Stimulated activated CD8-positive, alpha-beta memory T cell treated with anti-CD3 and anti-CD28 coated beads, Interleukin-12 subunit alpha, Interleukin-12 subunit beta, amount 100 ng/mL, for 1 hour (primary cell): Measurements from ENCODE around the gene PLAAT1.

Experiments used
- DNase-seq: peaks from one replicate; pipeline ENCODE4 v3.0.0-alpha.2; 2020; ENCODE audit warnings: low read depth

Gene PLAAT1

DNA sequence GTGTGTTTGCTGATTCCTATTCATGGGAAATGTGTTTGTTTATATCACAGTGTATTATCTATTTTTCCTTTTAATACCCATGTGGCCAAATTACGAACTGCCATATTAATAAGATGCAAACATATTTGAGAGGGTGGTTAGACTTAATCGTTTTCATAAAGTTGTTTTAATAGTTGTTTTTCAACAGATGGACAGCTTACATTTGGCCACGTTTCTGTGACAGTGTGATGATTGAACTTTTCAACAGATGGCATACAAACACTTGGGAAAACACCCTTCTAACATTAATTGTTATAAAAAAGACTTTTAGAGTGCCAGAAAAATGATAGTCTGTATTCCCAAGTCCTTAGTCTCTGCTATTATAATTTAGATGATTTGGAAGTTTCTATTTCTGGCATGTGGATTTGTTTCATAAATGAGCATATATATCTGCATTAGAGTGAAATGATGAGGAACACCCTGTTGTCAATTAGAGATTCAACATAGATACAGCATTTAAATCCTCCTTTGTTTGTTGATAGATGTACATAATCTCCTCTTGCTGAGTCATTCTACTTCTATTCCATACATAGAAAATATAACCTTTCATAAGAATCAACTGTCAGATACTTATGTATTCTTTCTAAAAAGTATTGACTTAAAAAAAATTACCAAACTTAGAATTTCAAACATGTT, 13.1 kb downstream of the PLAAT1 start:
- no peak for DNase-seq

- no peak for DNase-seq
These were observed 20.9 kb downstream of the PLAAT1 start for GRCh38 chr3:193261970-193262369.

DNA sequence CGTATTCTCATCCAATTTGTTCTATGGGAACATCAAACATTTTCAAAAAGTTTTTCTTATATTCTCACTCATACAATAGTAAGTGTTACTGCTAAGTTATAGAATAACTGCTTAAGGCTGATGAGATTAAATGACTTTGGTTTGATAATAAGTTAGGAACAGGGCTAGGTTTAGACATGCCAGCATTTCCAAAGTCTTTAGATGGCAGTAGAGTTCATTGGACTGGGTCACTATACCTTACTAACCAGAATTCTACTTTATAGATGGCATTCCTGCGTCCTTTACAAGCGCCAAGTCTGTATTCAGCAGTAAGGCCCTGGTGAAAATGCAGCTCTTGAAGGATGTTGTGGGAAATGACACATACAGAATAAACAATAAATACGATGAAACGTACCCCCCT, 21.7 kb downstream of the PLAAT1 start:
- no peak for DNase-seq

GRCh38 chr3:193269343-193270028, 28.5 kb downstream of the PLAAT1 start:
- DNase-seq: no peak

GRCh38 chr3:193270451-193270850, 29.4 kb downstream of the PLAAT1 start:
- DNase-seq: no peak

- no peak for DNase-seq
These were observed 30.2 kb downstream of the PLAAT1 start for GRCh38 chr3:193271101-193271840.

GRCh38 chr3:193292386-193292785, 51.4 kb downstream of the PLAAT1 start:
- no peak for DNase-seq

- no peak for DNase-seq
These were observed 55.0 kb downstream of the PLAAT1 start for GRCh38 chr3:193295985-193296384.

GRCh38 chr3:193297421-193297820, 56.4 kb downstream of the PLAAT1 start:
- no peak for DNase-seq

GRCh38 chr3:193301433-193301832, 60.4 kb downstream of the PLAAT1 start:
- no peak for DNase-seq

- DNase-seq: no peak
These were observed 64.3 kb downstream of the PLAAT1 start for GRCh38 chr3:193305356-193305755.

DNA sequence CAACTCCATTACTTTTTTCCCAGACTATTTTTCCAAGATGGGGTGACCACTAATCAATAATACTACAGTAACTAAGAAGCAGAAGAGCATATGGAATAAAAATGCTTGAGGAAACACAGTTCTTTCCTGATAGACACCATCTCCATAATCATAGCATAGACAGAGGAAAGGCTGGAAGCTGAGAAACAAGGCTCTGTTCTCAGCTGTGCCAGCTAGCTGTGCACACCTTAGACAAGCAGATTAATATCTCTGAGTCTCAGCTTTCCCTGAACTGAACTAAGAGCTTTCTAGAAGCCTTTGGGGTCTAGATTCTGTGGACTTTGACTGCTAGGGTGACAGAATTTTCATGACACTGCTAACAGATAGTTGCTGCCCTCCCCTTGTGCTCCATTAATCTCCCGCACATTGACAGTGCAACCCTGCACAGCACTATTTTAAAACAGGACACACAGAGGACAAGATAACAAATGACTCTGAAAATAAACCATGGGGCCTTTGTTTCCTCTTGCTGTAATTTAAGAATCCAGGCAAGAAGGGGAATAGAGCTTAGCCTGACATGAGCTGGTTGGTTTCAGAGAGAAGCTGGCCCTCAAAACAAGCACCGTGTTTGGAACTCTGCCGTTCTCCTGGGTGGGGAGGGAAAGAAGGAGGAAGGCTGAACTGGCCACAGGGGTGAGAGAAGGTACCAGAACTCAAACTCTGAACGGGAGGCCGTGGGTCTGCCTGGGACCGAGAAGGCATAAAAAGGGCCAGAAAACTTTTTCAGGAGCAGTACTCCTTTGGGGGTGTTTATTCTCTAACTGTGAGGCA, 70.1 kb downstream of the PLAAT1 start:
- no peak for DNase-seq

GRCh38 chr3:193313061-193313958, 72.3 kb downstream of the PLAAT1 start:
- no peak for DNase-seq

DNA sequence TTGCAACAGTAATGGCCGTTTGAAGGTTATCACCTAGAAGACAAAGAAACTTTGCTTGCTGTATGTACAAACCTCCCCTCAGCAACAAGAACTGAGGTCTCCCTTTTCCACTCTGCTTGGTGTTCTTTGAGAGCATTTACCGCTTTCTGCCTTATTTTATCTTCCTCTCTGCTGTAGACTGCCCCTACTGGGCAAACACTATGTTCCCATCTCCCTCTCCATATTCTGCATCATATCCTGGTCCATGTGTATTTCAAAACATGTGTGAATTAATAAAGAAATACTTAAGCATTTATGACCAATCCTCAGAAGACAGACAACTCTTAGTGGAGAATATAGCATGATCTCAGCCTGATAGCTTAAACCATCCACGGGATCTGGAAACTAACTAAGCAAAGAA, 73.1 kb downstream of the PLAAT1 start:
- DNase-seq: no peak

- no peak for DNase-seq
These were observed 76.8 kb downstream of the PLAAT1 start for GRCh38 chr3:193317682-193318300.
